Endodermal cell (in vitro differentiated cells): ENCODE measurements around the gene EPB41. TPM values are rescaled to one million over a fixed set of nuclear protein-coding genes. Genes with fewer than 3 reads are reported as not detected.

Experiments
- DNase-seq: peaks from one replicate; pipeline ENCODE4 v3.0.0-alpha.2; 2017
- H3K27ac ChIP-seq: 2 replicates; pipeline ENCODE4 v1.5.1; 2013; ENCODE audit warnings: mild to moderate bottlenecking, low read depth, low read length, moderate library complexity
- H3K27me3 ChIP-seq: 2 replicates; pipeline ENCODE4 v1.6.1; 2013; ENCODE audit warnings: mild to moderate bottlenecking, low read length, moderate library complexity; ENCODE audit not compliant: insufficient read depth, control insufficient read depth, poor library complexity, severe bottlenecking
- H3K36me3 ChIP-seq: 2 replicates; pipeline ENCODE4 v1.7.0; 2013; ENCODE audit warnings: mild to moderate bottlenecking, low read length, moderate library complexity; ENCODE audit not compliant: control insufficient read depth, insufficient read depth
- H3K4me1 ChIP-seq: one replicate; pipeline ENCODE4 v1.7.0; 2013; ENCODE audit warnings: low read length; ENCODE audit not compliant: control insufficient read depth, insufficient read depth
- H3K4me3 ChIP-seq: 2 replicates; pipeline ENCODE4 v1.5.1; 2013; ENCODE audit warnings: mild to moderate bottlenecking, low read length, moderate library complexity
- H3K9ac ChIP-seq: 2 replicates; pipeline ENCODE4 v1.6.1; 2013; ENCODE audit warnings: mild to moderate bottlenecking, low read length, moderate library complexity; ENCODE audit not compliant: poor library complexity, severe bottlenecking; ENCODE audit errors: extremely low read depth
- H3K9me3 ChIP-seq: 2 replicates; pipeline ENCODE4 v1.6.1; 2013; ENCODE audit warnings: mild to moderate bottlenecking, low read length, moderate library complexity; ENCODE audit not compliant: control insufficient read depth
- H3K27ac Mint-ChIP-seq: 2 replicates; pipeline ENCODE4 v1.8.0; 2020; ENCODE audit warnings: mixed read lengths
- H3K27me3 Mint-ChIP-seq: 2 replicates; pipeline ENCODE4 v1.8.0; 2021; ENCODE audit warnings: mild to moderate bottlenecking, mixed read lengths; ENCODE audit not compliant: insufficient read depth
- H3K36me3 Mint-ChIP-seq: 2 replicates; pipeline ENCODE4 v1.8.0; 2020; ENCODE audit warnings: low read depth, mixed read lengths
- H3K4me1 Mint-ChIP-seq: 2 replicates; pipeline ENCODE4 v1.8.0; 2020; ENCODE audit warnings: mixed read lengths
- H3K4me3 Mint-ChIP-seq: 2 replicates; pipeline ENCODE4 v1.8.0; 2020; ENCODE audit warnings: mild to moderate bottlenecking, moderate library complexity, mixed read lengths
- H3K9me3 Mint-ChIP-seq: 2 replicates; pipeline ENCODE4 v1.8.0; 2020; ENCODE audit warnings: mild to moderate bottlenecking, mixed read lengths
- CTCF ChIP-seq: fragments of 200-600 bp; sonication (generic); conservative IDR thresholded peaks from 2 replicates; pipeline ENCODE4 v1.5.0; 2021; ENCODE audit warnings: antibody characterized with exemption, mild to moderate bottlenecking
- WGBS, 2 experiments: methylation state at CpG; one replicate each; pipeline versions ENCODE4 v1.1.5 to v1.1.7; 2013; ENCODE audit warnings: missing lambda C conversion rate in 2 of 2, mixed read lengths in 1 of 2; ENCODE audit not compliant: insufficient coverage in 1 of 2, insufficient read length in 1 of 2; 5-methylcytosine and 5-hydroxymethylcytosine counted together
- total RNA-seq, 2 donors: library from RNA; stranded (reverse); fragmentation: NEBNext Ultra II Directional in 1 of 2; extraction: Animal tissue kit (Norgen Biotek cat#: 25700) in 1 of 2; gene quantifications; 2 replicates in 1 of 2; 3 replicates in 1 of 2; pipeline ENCODE4 v1.2.1, GENCODE V29; 2021

The EPB41 gene
- total RNA-seq, 2 donors from 2014 or later: 60.3 to 91.0 TPM

- H3K27me3 ChIP-seq: no peaks in the 10 kb centered on the region
- H3K9me3 ChIP-seq: no peaks in the 10 kb centered on the region
- no peaks in the 10 kb centered on the region for H3K4me1 ChIP-seq
- Mint-ChIP-seq H3K4me3 (no peak overlapping the region), H3K27me3 (no peaks in the 10 kb centered on the region), H3K4me1 (no peaks in the 10 kb centered on the region), H3K36me3 (peaks cover 3% of the 10 kb centered on the region), H3K9me3 (no peaks in the 10 kb centered on the region), H3K27ac (no peak overlapping the region)
- H3K9ac ChIP-seq: no peak overlapping the region
- no peak overlapping the region for H3K4me3 ChIP-seq
- WGBS, 2 experiments: 95 to 97% methylated on average over 4 of the region's 4 CpGs
- peaks cover 4% of the 10 kb centered on the region for H3K36me3 ChIP-seq
- TF ChIP-seq CTCF: no peak
- no peak for DNase-seq
- no peak overlapping the region for H3K27ac ChIP-seq
These were observed 141.9 kb downstream of the EPB41 start for GRCh38 chr1:29056256-29056655.

GRCh38 chr1:29057700-29058099 is 143.3 kb downstream of the EPB41 start:
- Mint-ChIP-seq H3K9me3 (no peaks in the 10 kb centered on the region), H3K4me1 (no peaks in the 10 kb centered on the region), H3K27ac (no peak overlapping the region), H3K27me3 (no peaks in the 10 kb centered on the region), H3K4me3 (no peak overlapping the region), H3K36me3 (peaks cover 3% of the 10 kb centered on the region)
- no peak for TF ChIP-seq CTCF
- Histone ChIP-seq H3K9me3 (no peaks in the 10 kb centered on the region), H3K27ac (no peak overlapping the region), H3K9ac (no peak overlapping the region), H3K4me1 (no peaks in the 10 kb centered on the region), H3K4me3 (no peak overlapping the region), H3K27me3 (no peaks in the 10 kb centered on the region), H3K36me3 (peaks cover 4% of the 10 kb centered on the region)
- DNase-seq: no peak

- Histone ChIP-seq H3K27ac (no peak overlapping the region), H3K4me3 (no peak overlapping the region), H3K9ac (no peak overlapping the region), H3K27me3 (no peaks in the 10 kb centered on the region), H3K36me3 (peaks cover 4% of the 10 kb centered on the region), H3K4me1 (no peaks in the 10 kb centered on the region), H3K9me3 (no peaks in the 10 kb centered on the region)
- WGBS, 2 experiments: 78 to 79% methylated on average over 3 to 4 of the region's 4 CpGs
- Mint-ChIP-seq H3K27ac (no peak overlapping the region), H3K36me3 (peaks cover 3% of the 10 kb centered on the region), H3K9me3 (no peaks in the 10 kb centered on the region), H3K4me3 (no peak overlapping the region), H3K4me1 (no peaks in the 10 kb centered on the region), H3K27me3 (no peaks in the 10 kb centered on the region)
- TF ChIP-seq CTCF: no peak
- no peak for DNase-seq
These were observed 148.0 kb downstream of the EPB41 start for GRCh38 chr1:29062157-29062942.
